HepG2 (cell line): ENCODE data around the gene BHLHE23.
A peak's percentile ranks its signal among the peaks of the same experiment; 100 is the strongest.

ENCODE experiments used
- ELF4 ChIP-seq: sonication (generic); formaldehyde crosslinking; IDR thresholded peaks from 2 replicates; pipeline ENCODE4 v1.5.0; 2020; ENCODE audit warnings: missing genetic modification reagents, mild to moderate bottlenecking, moderate library complexity, borderline replicate concordance
- FOXM1 ChIP-seq: sonication (generic); formaldehyde crosslinking; IDR thresholded peaks from 2 replicates; pipeline ENCODE4 v1.5.0; 2020; ENCODE audit warnings: missing genetic modification reagents
- JUND ChIP-seq: sonication (generic); formaldehyde crosslinking; IDR thresholded peaks from 2 replicates; pipeline ENCODE4 v1.8.0; 2022; ENCODE audit warnings: mild to moderate bottlenecking, missing genetic modification reagents
- KDM2A ChIP-seq: sonication (generic); formaldehyde crosslinking; IDR thresholded peaks from 2 replicates; pipeline ENCODE4 v1.4.0; 2020; ENCODE audit warnings: low read depth, missing genetic modification reagents, borderline replicate concordance
- MYC ChIP-seq: sonication (generic); formaldehyde crosslinking; IDR thresholded peaks from 2 replicates; pipeline ENCODE4 v1.9.0; 2021; ENCODE audit warnings: missing genetic modification reagents, borderline replicate concordance
- NFRKB ChIP-seq: fragments of 450-650 bp; IDR thresholded peaks from 2 replicates; pipeline ENCODE4 v1.6.1; 2017
- PRDM15 ChIP-seq: sonication (generic); formaldehyde crosslinking; IDR thresholded peaks from 2 replicates; pipeline ENCODE4 v1.4.0; 2020; ENCODE audit warnings: missing genetic modification reagents
- RELA ChIP-seq: sonication (generic); formaldehyde crosslinking; IDR thresholded peaks from 2 replicates; pipeline ENCODE4 v1.4.0; 2020; ENCODE audit warnings: missing genetic modification reagents
- RFX5 ChIP-seq: IDR thresholded peaks from 2 replicates; pipeline ENCODE4 v1.6.1; 2011; ENCODE audit warnings: low read depth, low read length, improper control_type of control experiment
- TEAD3 ChIP-seq: optimal IDR thresholded peaks from 2 replicates; pipeline ENCODE3; 2016; ENCODE audit warnings: borderline replicate concordance
- TF ChIP-seq, protein P1 (sequence below): sonication (generic); formaldehyde crosslinking; IDR thresholded peaks from 2 replicates; pipeline ENCODE4 v1.5.0; 2020; ENCODE audit warnings: mild to moderate bottlenecking, missing genetic modification reagents, moderate library complexity
- TF ChIP-seq, protein P2 (sequence below): sonication (generic); formaldehyde crosslinking; IDR thresholded peaks from 2 replicates; pipeline ENCODE4 v1.5.0; 2020; ENCODE audit warnings: mild to moderate bottlenecking, missing genetic modification reagents, borderline replicate concordance

- TF ChIP-seq, protein P1, sequence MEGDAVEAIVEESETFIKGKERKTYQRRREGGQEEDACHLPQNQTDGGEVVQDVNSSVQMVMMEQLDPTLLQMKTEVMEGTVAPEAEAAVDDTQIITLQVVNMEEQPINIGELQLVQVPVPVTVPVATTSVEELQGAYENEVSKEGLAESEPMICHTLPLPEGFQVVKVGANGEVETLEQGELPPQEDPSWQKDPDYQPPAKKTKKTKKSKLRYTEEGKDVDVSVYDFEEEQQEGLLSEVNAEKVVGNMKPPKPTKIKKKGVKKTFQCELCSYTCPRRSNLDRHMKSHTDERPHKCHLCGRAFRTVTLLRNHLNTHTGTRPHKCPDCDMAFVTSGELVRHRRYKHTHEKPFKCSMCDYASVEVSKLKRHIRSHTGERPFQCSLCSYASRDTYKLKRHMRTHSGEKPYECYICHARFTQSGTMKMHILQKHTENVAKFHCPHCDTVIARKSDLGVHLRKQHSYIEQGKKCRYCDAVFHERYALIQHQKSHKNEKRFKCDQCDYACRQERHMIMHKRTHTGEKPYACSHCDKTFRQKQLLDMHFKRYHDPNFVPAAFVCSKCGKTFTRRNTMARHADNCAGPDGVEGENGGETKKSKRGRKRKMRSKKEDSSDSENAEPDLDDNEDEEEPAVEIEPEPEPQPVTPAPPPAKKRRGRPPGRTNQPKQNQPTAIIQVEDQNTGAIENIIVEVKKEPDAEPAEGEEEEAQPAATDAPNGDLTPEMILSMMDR (CRISPR knock-in tag) = peak; percentile 31; the same call in 1 of the 2 replicates
- TF ChIP-seq NFRKB = no peak
- peak; percentile 35 for TF ChIP-seq TEAD3
- TF ChIP-seq, protein P2, sequence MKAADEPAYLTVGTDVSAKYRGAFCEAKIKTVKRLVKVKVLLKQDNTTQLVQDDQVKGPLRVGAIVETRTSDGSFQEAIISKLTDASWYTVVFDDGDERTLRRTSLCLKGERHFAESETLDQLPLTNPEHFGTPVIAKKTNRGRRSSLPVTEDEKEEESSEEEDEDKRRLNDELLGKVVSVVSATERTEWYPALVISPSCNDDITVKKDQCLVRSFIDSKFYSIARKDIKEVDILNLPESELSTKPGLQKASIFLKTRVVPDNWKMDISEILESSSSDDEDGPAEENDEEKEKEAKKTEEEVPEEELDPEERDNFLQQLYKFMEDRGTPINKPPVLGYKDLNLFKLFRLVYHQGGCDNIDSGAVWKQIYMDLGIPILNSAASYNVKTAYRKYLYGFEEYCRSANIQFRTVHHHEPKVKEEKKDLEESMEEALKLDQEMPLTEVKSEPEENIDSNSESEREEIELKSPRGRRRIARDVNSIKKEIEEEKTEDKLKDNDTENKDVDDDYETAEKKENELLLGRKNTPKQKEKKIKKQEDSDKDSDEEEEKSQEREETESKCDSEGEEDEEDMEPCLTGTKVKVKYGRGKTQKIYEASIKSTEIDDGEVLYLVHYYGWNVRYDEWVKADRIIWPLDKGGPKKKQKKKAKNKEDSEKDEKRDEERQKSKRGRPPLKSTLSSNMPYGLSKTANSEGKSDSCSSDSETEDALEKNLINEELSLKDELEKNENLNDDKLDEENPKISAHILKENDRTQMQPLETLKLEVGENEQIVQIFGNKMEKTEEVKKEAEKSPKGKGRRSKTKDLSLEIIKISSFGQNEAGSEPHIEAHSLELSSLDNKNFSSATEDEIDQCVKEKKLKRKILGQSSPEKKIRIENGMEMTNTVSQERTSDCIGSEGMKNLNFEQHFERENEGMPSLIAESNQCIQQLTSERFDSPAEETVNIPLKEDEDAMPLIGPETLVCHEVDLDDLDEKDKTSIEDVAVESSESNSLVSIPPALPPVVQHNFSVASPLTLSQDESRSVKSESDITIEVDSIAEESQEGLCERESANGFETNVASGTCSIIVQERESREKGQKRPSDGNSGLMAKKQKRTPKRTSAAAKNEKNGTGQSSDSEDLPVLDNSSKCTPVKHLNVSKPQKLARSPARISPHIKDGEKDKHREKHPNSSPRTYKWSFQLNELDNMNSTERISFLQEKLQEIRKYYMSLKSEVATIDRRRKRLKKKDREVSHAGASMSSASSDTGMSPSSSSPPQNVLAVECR (CRISPR knock-in tag) = no peak; the same call in 1 of the 2 replicates
- TF ChIP-seq PRDM15 = no peak
- no peak for TF ChIP-seq RFX5
- TF ChIP-seq FOXM1 (CRISPR knock-in tag) = no peak
- TF ChIP-seq MYC (CRISPR knock-in tag) = peak; percentile 16; the same call in 1 of the 2 replicates
- TF ChIP-seq ELF4 (CRISPR knock-in tag) = no peak
- TF ChIP-seq RELA = no peak
- TF ChIP-seq JUND (CRISPR knock-in tag) = no peak
- TF ChIP-seq KDM2A (CRISPR knock-in tag) = peak; percentile 60; the same call in 1 of the 2 replicates
Measured at GRCh38 chr20:62970307-62971210, 36.2 kb downstream of the BHLHE23 start.
